GM23338 (cell line): ENCODE results near the gene WDR70. TPM values are rescaled to one million over a fixed set of nuclear protein-coding genes. Genes with fewer than 3 reads are reported as not detected.

ENCODE experiments used
- ATAC-seq: fragments of 200-7000 bp; cut with Tn5 transposase; 3 replicates; pipeline ENCODE4 v1.9.1; 2020
- DNase-seq: peaks from one replicate; pipeline ENCODE4 v3.0.0-alpha.2; 2015; ENCODE audit warnings: low spot score
- H2AFZ ChIP-seq: fragments of 200-600 bp; sonication (generic); 2 replicates; pipeline ENCODE4 v1.8.0; 2016; ENCODE audit warnings: antibody characterized with exemption, mild to moderate bottlenecking, moderate library complexity
- H3F3A ChIP-seq: fragments of 200-600 bp; sonication (generic); replicated peaks from 2 replicates; pipeline ENCODE4 v1.8.0; 2017; ENCODE audit warnings: antibody characterized with exemption, mixed run types, low read depth
- H3K27ac ChIP-seq: fragments of 200-600 bp; sonication (generic); 2 replicates; pipeline ENCODE4 v1.6.1; 2016; ENCODE audit warnings: low read depth
- H3K27me3 ChIP-seq: fragments of 200-600 bp; sonication (generic); 2 replicates; pipeline ENCODE4 v1.8.0; 2016; ENCODE audit warnings: mild to moderate bottlenecking, mixed run types, moderate library complexity; ENCODE audit not compliant: insufficient read depth
- H3K36me3 ChIP-seq: fragments of 200-600 bp; sonication (generic); 2 replicates; pipeline ENCODE4 v1.8.0; 2016; ENCODE audit warnings: mild to moderate bottlenecking; ENCODE audit not compliant: insufficient read depth
- H3K4me1 ChIP-seq: fragments of 200-600 bp; sonication (generic); 2 replicates; pipeline ENCODE4 v1.8.0; 2016; ENCODE audit warnings: mild to moderate bottlenecking, moderate library complexity; ENCODE audit not compliant: insufficient read depth
- H3K4me2 ChIP-seq: fragments of 200-600 bp; sonication (generic); 2 replicates; pipeline ENCODE4 v1.7.1; 2017; ENCODE audit warnings: mixed run types
- H3K4me3 ChIP-seq: fragments of 200-600 bp; sonication (generic); 2 replicates; pipeline ENCODE4 v1.6.1; 2016; ENCODE audit warnings: mixed run types
- H3K79me2 ChIP-seq: fragments of 200-600 bp; sonication (generic); replicated peaks from 2 replicates; pipeline ENCODE4 v1.8.0; 2017; ENCODE audit warnings: mild to moderate bottlenecking; ENCODE audit not compliant: insufficient read depth
- H3K9me2 ChIP-seq: fragments of 200-600 bp; sonication (generic); 2 replicates; pipeline ENCODE4 v1.8.0; 2017; ENCODE audit not compliant: insufficient read depth
- H4K20me1 ChIP-seq: fragments of 200-600 bp; sonication (generic); replicated peaks from 2 replicates; pipeline ENCODE4 v1.8.0; 2017; ENCODE audit warnings: mild to moderate bottlenecking; ENCODE audit not compliant: insufficient read depth
- H3K27ac Mint-ChIP-seq: 2 replicates; pipeline ENCODE4 v1.8.0; 2020; ENCODE audit warnings: inconsistent platforms, mild to moderate bottlenecking, moderate library complexity, mixed read lengths
- H3K27me3 Mint-ChIP-seq: 3 replicates; pipeline ENCODE4 v1.8.0; 2022; ENCODE audit warnings: low read depth, mild to moderate bottlenecking, moderate library complexity, mixed read lengths, inconsistent platforms; ENCODE audit not compliant: insufficient read depth, poor library complexity
- H3K36me3 Mint-ChIP-seq: 3 replicates; pipeline ENCODE4 v1.8.0; 2021; ENCODE audit warnings: low read depth, mild to moderate bottlenecking, inconsistent platforms, moderate library complexity, mixed read lengths
- H3K4me1 Mint-ChIP-seq: 3 replicates; pipeline ENCODE4 v1.8.0; 2020; ENCODE audit warnings: mild to moderate bottlenecking, inconsistent platforms, mixed read lengths
- H3K4me3 Mint-ChIP-seq: 3 replicates; pipeline ENCODE4 v1.8.0; 2021; ENCODE audit warnings: moderate library complexity, mild to moderate bottlenecking, inconsistent platforms, mixed read lengths
- H3K9me3 Mint-ChIP-seq: 3 replicates; pipeline ENCODE4 v1.8.0; 2020; ENCODE audit warnings: moderate library complexity, mild to moderate bottlenecking, inconsistent platforms, mixed read lengths
- ETS1 ChIP-seq: IDR thresholded peaks from 2 replicates; pipeline ENCODE4 v1.6.1; 2016; ENCODE audit warnings: antibody characterized with exemption
- EZH2phosphoT487 ChIP-seq: fragments of 200-600 bp; sonication (generic); IDR thresholded peaks from one replicate; pipeline ENCODE4 v1.8.1; 2018; ENCODE audit warnings: antibody characterized with exemption; ENCODE audit not compliant: unreplicated experiment
- NANOG ChIP-seq: IDR thresholded peaks from 2 replicates; pipeline ENCODE4 v1.6.1; 2016; ENCODE audit warnings: antibody characterized with exemption, borderline replicate concordance
- POLR2AphosphoS5 ChIP-seq: IDR thresholded peaks from 2 replicates; pipeline ENCODE4 v1.6.1; 2016; ENCODE audit warnings: antibody characterized with exemption, low read depth
- ZNF462 ChIP-seq: fragments of 250-450 bp; sonication (Bioruptor Pico); IDR thresholded peaks from 2 replicates; pipeline ENCODE4 v1.5.0; 2020; ENCODE audit warnings: mild to moderate bottlenecking, moderate library complexity
- polyA plus RNA-seq: library from polyadenylated mRNA; unstranded; fragments of >200 nt; fragmentation: Nextera tagmentation; extraction: Ambion mirVana; gene quantifications from 2 replicates; pipeline ENCODE4 v1.2.1, GENCODE V29; 2016
- total RNA-seq: library from RNA; depleted of rRNA; stranded (reverse); fragments of >200 nt; shearing (Covaris generic); gene quantifications from 2 replicates; pipeline ENCODE4 v1.2.3, GENCODE V29; 2014

WDR70 gene
- total and polyA plus RNA-seq, 2 experiments from 2014 or later = 34.9 to 86.7 TPM

GRCh38 chr5:37606632-37607248 is 227.6 kb downstream of the WDR70 start:
- no peak overlapping the region for H3K27ac ChIP-seq
- H3F3A ChIP-seq = no peaks in the 10 kb centered on the region
- no peaks in the 10 kb centered on the region for H3K9me3 Mint-ChIP-seq
- ATAC-seq (no peak), DNase-seq (no peak)
- H3K4me3 Mint-ChIP-seq = no peak overlapping the region
- no peaks in the 10 kb centered on the region for H3K4me1 Mint-ChIP-seq
- no peaks in the 10 kb centered on the region for H4K20me1 ChIP-seq
- no peaks in the 10 kb centered on the region for H3K36me3 Mint-ChIP-seq
- no peaks in the 10 kb centered on the region for H3K27me3 Mint-ChIP-seq
- no peak overlapping the region for H3K4me3 ChIP-seq
- no peaks in the 10 kb centered on the region for H3K79me2 ChIP-seq
- H3K4me2 ChIP-seq = no peak overlapping the region
- no peak overlapping the region for H2AFZ ChIP-seq
- no peaks in the 10 kb centered on the region for H3K27me3 ChIP-seq
- no peaks in the 10 kb centered on the region for H3K36me3 ChIP-seq
- no peak for TF ChIP-seq ZNF462 (CRISPR knock-in tag)
- no peak for TF ChIP-seq ETS1
- no peak overlapping the region for H3K27ac Mint-ChIP-seq
- no peaks in the 10 kb centered on the region for H3K9me2 ChIP-seq
- H3K4me1 ChIP-seq = no peaks in the 10 kb centered on the region

DNA sequence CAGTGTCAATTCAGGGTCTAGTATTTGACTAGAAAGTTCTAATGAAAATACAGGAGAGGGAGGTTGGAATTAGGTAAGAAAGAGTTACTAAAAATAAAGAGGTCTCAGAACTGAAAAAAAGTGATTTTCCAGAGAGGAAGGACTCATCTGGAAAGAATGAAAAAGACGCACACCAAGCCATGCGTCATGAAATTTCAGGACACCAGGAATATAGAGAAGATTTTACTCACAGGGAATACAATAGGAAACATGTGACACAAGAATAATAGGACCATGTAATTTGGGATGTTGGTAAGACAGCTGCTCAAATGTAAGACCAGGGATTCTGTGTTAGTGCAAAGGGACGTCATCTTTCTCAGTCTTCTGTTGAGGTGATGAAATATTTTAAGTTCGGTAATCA is 236.1 kb downstream of the WDR70 start:
- Histone ChIP-seq H3K4me3 (no peak overlapping the region), H3K27me3 (no peaks in the 10 kb centered on the region), H3K36me3 (no peaks in the 10 kb centered on the region), H3K27ac (no peak overlapping the region), H2AFZ (no peak overlapping the region), H3F3A (no peaks in the 10 kb centered on the region), H3K79me2 (no peaks in the 10 kb centered on the region), H3K9me2 (no peaks in the 10 kb centered on the region), H3K4me1 (no peaks in the 10 kb centered on the region), H4K20me1 (0 out of 2 replicates have a peak, but pooled peaks cover 4% of the 10 kb centered on the region), H3K4me2 (no peak overlapping the region)
- H3K36me3 Mint-ChIP-seq = no peaks in the 10 kb centered on the region
- DNase-seq (no peak), ATAC-seq (no peak)
- no peaks in the 10 kb centered on the region for H3K4me1 Mint-ChIP-seq
- no peak overlapping the region for H3K27ac Mint-ChIP-seq
- no peak overlapping the region for H3K4me3 Mint-ChIP-seq
- H3K9me3 Mint-ChIP-seq = no peaks in the 10 kb centered on the region
- H3K27me3 Mint-ChIP-seq = no peaks in the 10 kb centered on the region
- TF ChIP-seq ETS1 (no peak), POLR2AphosphoS5 (no peak), EZH2phosphoT487 (no peak), NANOG (no peak)
